Uterus (tissue), 2 donors: ENCODE measurements around the gene TMEM255A.

Experiments
- POLR2A ChIP-seq, 2 donors: fragments of 450-650 bp; IDR thresholded peaks; one replicate each; pipeline ENCODE4 v1.6.1; 2016; ENCODE audit warnings: antibody characterized with exemption in 2 of 2, mild to moderate bottlenecking in 1 of 2, moderate library complexity in 1 of 2
- TF ChIP-seq, protein P1 (sequence below), 4 experiments: fragments of 200-600 bp in 2 of 4; fragments of 450-650 bp in 2 of 4; sonication (generic) in 2 of 4; IDR thresholded peaks; one replicate each; pipeline ENCODE4 v1.5.1; 2016 to 2019; ENCODE audit warnings: antibody characterized with exemption in 4 of 4, mild to moderate bottlenecking in 2 of 4, moderate library complexity in 1 of 4

GRCh38 chrX:120316587-120317283 is 5.5 kb upstream of the TMEM255A start:
- TF ChIP-seq, protein P1, sequence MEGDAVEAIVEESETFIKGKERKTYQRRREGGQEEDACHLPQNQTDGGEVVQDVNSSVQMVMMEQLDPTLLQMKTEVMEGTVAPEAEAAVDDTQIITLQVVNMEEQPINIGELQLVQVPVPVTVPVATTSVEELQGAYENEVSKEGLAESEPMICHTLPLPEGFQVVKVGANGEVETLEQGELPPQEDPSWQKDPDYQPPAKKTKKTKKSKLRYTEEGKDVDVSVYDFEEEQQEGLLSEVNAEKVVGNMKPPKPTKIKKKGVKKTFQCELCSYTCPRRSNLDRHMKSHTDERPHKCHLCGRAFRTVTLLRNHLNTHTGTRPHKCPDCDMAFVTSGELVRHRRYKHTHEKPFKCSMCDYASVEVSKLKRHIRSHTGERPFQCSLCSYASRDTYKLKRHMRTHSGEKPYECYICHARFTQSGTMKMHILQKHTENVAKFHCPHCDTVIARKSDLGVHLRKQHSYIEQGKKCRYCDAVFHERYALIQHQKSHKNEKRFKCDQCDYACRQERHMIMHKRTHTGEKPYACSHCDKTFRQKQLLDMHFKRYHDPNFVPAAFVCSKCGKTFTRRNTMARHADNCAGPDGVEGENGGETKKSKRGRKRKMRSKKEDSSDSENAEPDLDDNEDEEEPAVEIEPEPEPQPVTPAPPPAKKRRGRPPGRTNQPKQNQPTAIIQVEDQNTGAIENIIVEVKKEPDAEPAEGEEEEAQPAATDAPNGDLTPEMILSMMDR (IDR thresholded peaks at IDR 0.05), result no peak
- no peak for TF ChIP-seq POLR2A (IDR thresholded peaks at IDR 0.05)
